ENCODE results near the gene DOCK9.

- no peak for TF ChIP-seq EZH2 (IDR thresholded peaks at IDR 0.05; ENCODE audit: low read length, missing control alignments)
- TF ChIP-seq CTCF (conservative IDR thresholded peaks at IDR 0.05 in 1 of 2, IDR thresholded peaks at IDR 0.05 in 1 of 2; ENCODE audit: low read depth in 1 of 2, low read length in 2 of 2) = no peak
Observed at GRCh38 chr13:98783856-98784478, 193.9 kb downstream of the DOCK9 start.
